ENCODE results near the gene EPB41L5. TPM values are rescaled to one million over a fixed set of nuclear protein-coding genes. Genes with fewer than 3 reads are reported as not detected.

The EPB41L5 gene
- total and polyA plus RNA-seq, 7 donors, result 8.2 to 24.3 (median 16.9) TPM

- no peaks in the 10 kb centered on the region for H3K4me1 ChIP-seq
- no peak for DNase-seq
- peaks cover 0 to 23% (median 1%) of the 10 kb centered on the region in 4 donors for H3K36me3 ChIP-seq
- no peaks in the 10 kb centered on the region for H3K9me3 ChIP-seq
- no peak overlapping the region for H3K4me3 ChIP-seq
- TF ChIP-seq POLR2A (IDR thresholded peaks at IDR 0.05) (no peak), POLR2AphosphoS5 (IDR thresholded peaks at IDR 0.05) (no peak), EP300 (IDR thresholded peaks at IDR 0.05) (no peak), CTCF (IDR thresholded peaks at IDR 0.05) (no peak)
- no peaks in the 10 kb centered on the region for H3K27me3 ChIP-seq
- intact Hi-C loops (cut with DNase I), result no loop called here
- no peak overlapping the region for H3K27ac ChIP-seq
These were observed 148.3 kb downstream of the EPB41L5 start for GRCh38 chr2:120161190-120161589.

GRCh38 chr2:120162716-120163115 is 149.8 kb downstream of the EPB41L5 start:
- TF ChIP-seq POLR2A (IDR thresholded peaks at IDR 0.05) (no peak), EP300 (IDR thresholded peaks at IDR 0.05) (no peak), POLR2AphosphoS5 (IDR thresholded peaks at IDR 0.05) (no peak), CTCF (IDR thresholded peaks at IDR 0.05) (no peak)
- H3K4me3 ChIP-seq, result no peak overlapping the region
- peaks cover 0 to 18% (median 0%) of the 10 kb centered on the region in 4 donors for H3K36me3 ChIP-seq
- no peaks in the 10 kb centered on the region for H3K4me1 ChIP-seq
- WGBS, 2 donors, result 95% methylated on average over 5 of the region's 5 CpGs
- DNase-seq, result no peak
- intact Hi-C loops (cut with DNase I), result no loop called here
- H3K27ac ChIP-seq, result no peak overlapping the region
- no peaks in the 10 kb centered on the region for H3K27me3 ChIP-seq
- no peaks in the 10 kb centered on the region for H3K9me3 ChIP-seq

GRCh38 chr2:120167272-120167671 is 154.4 kb downstream of the EPB41L5 start:
- TF ChIP-seq EP300 (IDR thresholded peaks at IDR 0.05), result no peak
- TF ChIP-seq POLR2A (IDR thresholded peaks at IDR 0.05), result no peak
- TF ChIP-seq CTCF (IDR thresholded peaks at IDR 0.05), result no peak
- TF ChIP-seq POLR2AphosphoS5 (IDR thresholded peaks at IDR 0.05), result no peak
- no peak overlapping the region for H3K4me3 ChIP-seq
- H3K4me1 ChIP-seq, result no peaks in the 10 kb centered on the region
- H3K27me3 ChIP-seq, result no peaks in the 10 kb centered on the region
- H3K27ac ChIP-seq, result no peak overlapping the region
- peaks cover 0 to 4% (median 0%) of the 10 kb centered on the region in 4 donors for H3K9me3 ChIP-seq
- no peak for DNase-seq
- peaks cover 0 to 26% (median 0%) of the 10 kb centered on the region in 4 donors for H3K36me3 ChIP-seq
- intact Hi-C loops (cut with DNase I), result no loop called here
- 95 to 96% methylated on average over 2 of the region's 2 CpGs for WGBS, 2 donors

- H3K36me3 ChIP-seq, result peaks cover 0 to 26% (median 0%) of the 10 kb centered on the region in 4 donors
- H3K27ac ChIP-seq, result no peak overlapping the region
- intact Hi-C loops (cut with DNase I), result no loop called here
- no peak overlapping the region for H3K4me3 ChIP-seq
- H3K9me3 ChIP-seq, result peaks cover 0 to 4% (median 0%) of the 10 kb centered on the region in 4 donors
- TF ChIP-seq EP300 (IDR thresholded peaks at IDR 0.05), result no peak
- no peak for TF ChIP-seq POLR2AphosphoS5 (IDR thresholded peaks at IDR 0.05)
- no peak for TF ChIP-seq POLR2A (IDR thresholded peaks at IDR 0.05)
- TF ChIP-seq CTCF (IDR thresholded peaks at IDR 0.05), result no peak
- DNase-seq, result no peak
- H3K27me3 ChIP-seq, result no peaks in the 10 kb centered on the region
- no peaks in the 10 kb centered on the region for H3K4me1 ChIP-seq
These were observed 156.1 kb downstream of the EPB41L5 start for GRCh38 chr2:120169020-120169419.

- DNase-seq, result no peak
- peak overlapping the region in 2 of 4 donors; percentile 19 to 23 for H3K4me3 ChIP-seq
- peaks cover 0 to 13% (median 0%) of the 10 kb centered on the region in 4 donors for H3K36me3 ChIP-seq
- H3K27ac ChIP-seq, result peak overlapping the region in 2 of 4 donors; percentile 8 to 20
- H3K9me3 ChIP-seq, result no peaks in the 10 kb centered on the region
- intact Hi-C loops (cut with DNase I), result loop anchor here (2.0 to 10.0 kb wide), 4 partner anchors 160 to 533 kb away; partner anchors contain the start of gene EPB41L5
- 38 to 44% methylated on average over 6 of the region's 6 CpGs for WGBS, 2 donors
- H3K27me3 ChIP-seq, result no peaks in the 10 kb centered on the region
- peaks cover 0 to 6% (median 0%) of the 10 kb centered on the region in 4 donors for H3K4me1 ChIP-seq
- TF ChIP-seq EP300 (IDR thresholded peaks at IDR 0.05) (no peak), CTCF (IDR thresholded peaks at IDR 0.05) (peak; percentile 26 to 73 (median 70)), POLR2A (IDR thresholded peaks at IDR 0.05) (no peak)
These were observed 162.2 kb downstream of the EPB41L5 start for GRCh38 chr2:120174963-120175581.

All from sigmoid colon (tissue), 7 donors.